ENCODE data around the gene G3BP1.

- no peak for TF ChIP-seq CTCF (IDR thresholded peaks at IDR 0.05)
- no peak for TF ChIP-seq POLR2A (IDR thresholded peaks at IDR 0.05)
Observed at GRCh38 chr5:151772029-151772845, 483 bp downstream of the G3BP1 start.

Measured in esophagus squamous epithelium (tissue), 4 donors.